Heart left ventricle (tissue), 13 donors: ENCODE data around the gene CTNNA3.

ENCODE experiments used
- CTCF ChIP-seq, 12 donors: fragments of 200-600 bp; sonication (generic) in 4 of 12; IDR thresholded peaks; one replicate each; pipeline versions ENCODE4 v1.5.0 to v1.8.0; 2018 to 2022; ENCODE audit warnings: antibody characterized with exemption in 12 of 12, mild to moderate bottlenecking in 5 of 12
- POLR2A ChIP-seq, 2 donors: fragments of 450-650 bp; IDR thresholded peaks; one replicate each; pipeline ENCODE4 v1.6.1; 2017; ENCODE audit warnings: antibody characterized with exemption in 2 of 2, mild to moderate bottlenecking in 2 of 2, moderate library complexity in 2 of 2
- donor health status: ischemic (EF 13 %, LVEDD 7.1; RV severe dilation, severe dysfunction).
- donor health status: DM: no; HTN: yes; CAD: no.
- donor health status: DM: no; HTN: no; CAD: no.
- donor health status: ischemic (EF 25% LVEDD 6.9; RV normal size, moderate dysfunction).
- donor health status: ischemic (EF 25% LVEDD 5.7; RV mildly dilated, moderate dysfunction).
- donor health status: ischemic (EF 35%, LVEDD 5.7; RV mildly dilated, moderate dysfunction).
- donor health status: nonischemic (EF 11% LVEDD 7.7; RV severe dilation, severe dysfunction).
- donor health status: DM: yes; HTN: yes; CAD: no.
- donor health status: PGD.
- donor health status: ischemic (EF 29% LVEDD 5.4; RV normal size, mild dysfunction).
- donor health status: nonischemic (EF 23%, LVEDD 6.1; RV moderate dilation, normal function).

- no peak for TF ChIP-seq CTCF (IDR thresholded peaks at IDR 0.05)
- no peak for TF ChIP-seq POLR2A (IDR thresholded peaks at IDR 0.05)
These were observed 9.9 kb upstream of the CTNNA3 start for GRCh38 chr10:67705921-67706320.
